Stimulated activated naive CD8-positive, alpha-beta T cell treated with anti-CD3 and anti-CD28 coated beads, Interleukin-15, amount 100 ng/mL, for 72 hours (primary cell): ENCODE results near the gene ARFIP1.

ENCODE experiments used
- ATAC-seq: fragments of 150-1000 bp; cut with Tn5 transposase; 2 replicates; pipeline ENCODE4 v1.10.0; 2021; ENCODE audit warnings: mild to moderate bottlenecking, moderate library complexity
- DNase-seq, 2 donors: peaks; one replicate each; pipeline ENCODE4 v3.0.0; 2021 to 2022
- H3K27ac Mint-ChIP-seq, 2 donors: one replicate each; pipeline ENCODE4 v1.8.0; 2022; ENCODE audit warnings: mild to moderate bottlenecking in 2 of 2, mixed read lengths in 2 of 2, moderate library complexity in 2 of 2
- H3K27me3 Mint-ChIP-seq: one replicate; pipeline ENCODE4 v1.8.0; 2022; ENCODE audit warnings: mixed read lengths
- H3K4me1 Mint-ChIP-seq: one replicate; pipeline ENCODE4 v1.8.0; 2022; ENCODE audit warnings: mild to moderate bottlenecking, mixed read lengths
- H3K4me3 Mint-ChIP-seq, 2 donors: one replicate each; pipeline ENCODE4 v1.8.0; 2022; ENCODE audit warnings: mild to moderate bottlenecking in 2 of 2, mixed read lengths in 2 of 2, moderate library complexity in 1 of 2
- H3K9me3 Mint-ChIP-seq, 2 donors: one replicate each; pipeline ENCODE4 v1.8.0; 2022; ENCODE audit warnings: mixed read lengths in 2 of 2

Gene ARFIP1

GRCh38 chr4:152927737-152928136 is 148.0 kb downstream of the ARFIP1 start:
- no peaks in the 10 kb centered on the region for H3K4me1 Mint-ChIP-seq
- no peak overlapping the region for H3K4me3 Mint-ChIP-seq
- ATAC-seq (no peak), DNase-seq (no peak)
- no peak overlapping the region for H3K27ac Mint-ChIP-seq
- H3K9me3 Mint-ChIP-seq, result no peaks in the 10 kb centered on the region
- peaks cover 33% of the 10 kb centered on the region for H3K27me3 Mint-ChIP-seq

GRCh38 chr4:152928286-152928685 is 148.5 kb downstream of the ARFIP1 start:
- Mint-ChIP-seq H3K27me3 (peaks cover 38% of the 10 kb centered on the region), H3K9me3 (no peaks in the 10 kb centered on the region)

GRCh38 chr4:152929888-152930287 is 150.1 kb downstream of the ARFIP1 start:
- Mint-ChIP-seq H3K4me3 (no peak overlapping the region), H3K9me3 (no peaks in the 10 kb centered on the region)

More at GRCh38 chr4:152928286-152928685, 148.5 kb downstream of the ARFIP1 start:
- Mint-ChIP-seq H3K4me3 (no peak overlapping the region), H3K27ac (no peak overlapping the region), H3K4me1 (no peaks in the 10 kb centered on the region)
- ATAC-seq, result no peak
- DNase-seq, result no peak

GRCh38 chr4:152935143-152935542 is 155.4 kb downstream of the ARFIP1 start:
- H3K4me3 Mint-ChIP-seq, result peak overlapping the region; percentile 52 to 54
- no peak for ATAC-seq
- peaks cover 71% of the 10 kb centered on the region for H3K27me3 Mint-ChIP-seq
- H3K4me1 Mint-ChIP-seq, result peaks cover 26% of the 10 kb centered on the region
- peak; percentile 16 to 17 for DNase-seq
- H3K9me3 Mint-ChIP-seq, result no peaks in the 10 kb centered on the region
- no peak overlapping the region for H3K27ac Mint-ChIP-seq

More at GRCh38 chr4:152929888-152930287, 150.1 kb downstream of the ARFIP1 start:
- DNase-seq (no peak), ATAC-seq (no peak)
- Mint-ChIP-seq H3K27me3 (peaks cover 54% of the 10 kb centered on the region), H3K4me1 (peaks cover 5% of the 10 kb centered on the region), H3K27ac (no peak overlapping the region)

GRCh38 chr4:152935631-152936445 is 156.1 kb downstream of the ARFIP1 start, which contains the start of gene FHDC1:
FHDC1 (plus strand) TSS chr4:152936323; CDS start chr4:152943058, 6,735 bp downstream.
- ATAC-seq, result peak; percentile 48
- no peak within 1 kb of the TSS for H3K27ac Mint-ChIP-seq
- no peaks in the 10 kb centered on the region for H3K9me3 Mint-ChIP-seq
- peak within 1 kb of the TSS; percentile 54 to 72 for H3K4me3 Mint-ChIP-seq
- DNase-seq, result peak; percentile 16
- peaks cover 26% of the 10 kb centered on the region for H3K4me1 Mint-ChIP-seq
- H3K27me3 Mint-ChIP-seq, result peaks cover 75% of the 10 kb centered on the region

- Mint-ChIP-seq H3K27ac (no peak overlapping the region), H3K27me3 (peaks cover 70% of the 10 kb centered on the region), H3K4me1 (peaks cover 26% of the 10 kb centered on the region), H3K9me3 (no peaks in the 10 kb centered on the region), H3K4me3 (peak overlapping the region; percentile 50 to 72)
- DNase-seq, result peak; percentile 21 to 39
- ATAC-seq, result peak; percentile 44
Observed at GRCh38 chr4:152936446-152937335, 156.9 kb downstream of the ARFIP1 start.

- H3K27me3 Mint-ChIP-seq, result peaks cover 71% of the 10 kb centered on the region
- no peaks in the 10 kb centered on the region for H3K9me3 Mint-ChIP-seq
- H3K4me1 Mint-ChIP-seq, result peaks cover 26% of the 10 kb centered on the region
- no peak overlapping the region for H3K27ac Mint-ChIP-seq
- peak overlapping the region; percentile 80 to 84 for H3K4me3 Mint-ChIP-seq
- peak; percentile 18 to 34 for DNase-seq
- ATAC-seq, result peak; percentile 47
Observed at GRCh38 chr4:152937336-152938236, 157.8 kb downstream of the ARFIP1 start.

GRCh38 chr4:152938237-152938947 is 158.6 kb downstream of the ARFIP1 start:
- no peaks in the 10 kb centered on the region for H3K9me3 Mint-ChIP-seq
- no peak for DNase-seq
- H3K4me1 Mint-ChIP-seq, result peaks cover 26% of the 10 kb centered on the region
- H3K4me3 Mint-ChIP-seq, result peak overlapping the region; percentile 80 to 84
- H3K27ac Mint-ChIP-seq, result no peak overlapping the region
- H3K27me3 Mint-ChIP-seq, result peaks cover 63% of the 10 kb centered on the region
- no peak for ATAC-seq

- H3K27ac Mint-ChIP-seq, result no peak overlapping the region
- ATAC-seq, result no peak
- H3K4me1 Mint-ChIP-seq, result peaks cover 24% of the 10 kb centered on the region
- no peak for DNase-seq
- no peak overlapping the region for H3K4me3 Mint-ChIP-seq
- H3K27me3 Mint-ChIP-seq, result peaks cover 51% of the 10 kb centered on the region
- H3K9me3 Mint-ChIP-seq, result no peaks in the 10 kb centered on the region
Observed at GRCh38 chr4:152939621-152940020, 159.9 kb downstream of the ARFIP1 start.

- Mint-ChIP-seq H3K9me3 (no peaks in the 10 kb centered on the region), H3K4me3 (no peak overlapping the region), H3K27me3 (peaks cover 43% of the 10 kb centered on the region), H3K27ac (no peak overlapping the region), H3K4me1 (peaks cover 16% of the 10 kb centered on the region)
- DNase-seq, result no peak
- no peak for ATAC-seq
Observed at GRCh38 chr4:152940461-152940860, 160.7 kb downstream of the ARFIP1 start.

GRCh38 chr4:152941411-152941810 is 161.7 kb downstream of the ARFIP1 start:
- no peak for DNase-seq
- Mint-ChIP-seq H3K4me3 (no peak overlapping the region), H3K27me3 (peaks cover 44% of the 10 kb centered on the region), H3K27ac (no peak overlapping the region), H3K9me3 (no peaks in the 10 kb centered on the region), H3K4me1 (peaks cover 11% of the 10 kb centered on the region)
- no peak for ATAC-seq

- no peaks in the 10 kb centered on the region for H3K9me3 Mint-ChIP-seq
- peaks cover 52% of the 10 kb centered on the region for H3K27me3 Mint-ChIP-seq
- ATAC-seq (no peak), DNase-seq (no peak)
- H3K27ac Mint-ChIP-seq, result no peak overlapping the region
- peaks cover 11% of the 10 kb centered on the region for H3K4me1 Mint-ChIP-seq
- no peak overlapping the region for H3K4me3 Mint-ChIP-seq
Observed at GRCh38 chr4:152942346-152942745, 162.6 kb downstream of the ARFIP1 start.

- H3K27me3 Mint-ChIP-seq, result peaks cover 48% of the 10 kb centered on the region
- DNase-seq (no peak), ATAC-seq (no peak)
- no peak overlapping the region for H3K4me3 Mint-ChIP-seq
- H3K9me3 Mint-ChIP-seq, result no peaks in the 10 kb centered on the region
- H3K27ac Mint-ChIP-seq, result no peak overlapping the region
- H3K4me1 Mint-ChIP-seq, result peaks cover 1% of the 10 kb centered on the region
Observed at GRCh38 chr4:152943672-152944071, 163.9 kb downstream of the ARFIP1 start.

- peaks cover 37% of the 10 kb centered on the region for H3K27me3 Mint-ChIP-seq
- DNase-seq (no peak), ATAC-seq (no peak)
- H3K9me3 Mint-ChIP-seq, result no peaks in the 10 kb centered on the region
- no peak overlapping the region for H3K4me3 Mint-ChIP-seq
- H3K27ac Mint-ChIP-seq, result no peak overlapping the region
- H3K4me1 Mint-ChIP-seq, result no peaks in the 10 kb centered on the region
Observed at GRCh38 chr4:152944666-152945320, 165.0 kb downstream of the ARFIP1 start.
